ENCODE measurements around the gene WDR82. TPM values are rescaled to one million over a fixed set of nuclear protein-coding genes. Genes with fewer than 3 reads are reported as not detected.

WDR82 gene
- total RNA-seq, 4 donors from 2014 or later, result 14.6 to 44.9 (median 40.8) TPM

- H3K9me3 ChIP-seq, result no peaks in the 10 kb centered on the region
- H3K4me3 ChIP-seq, result no peak overlapping the region
- peak overlapping the region in 1 of 4 donors; percentile 44 for H3K27ac ChIP-seq
- in situ Hi-C loops (cut with MboI; ENCODE audit: low pct_ligation_motif_present in 1 of 4, low pct_unique_long_range_greater_than_20kb in 1 of 4, low sequenced_read_pairs in 3 of 4), result loop anchor here in 2 of 4 donors (25.0 kb wide), 1 partner anchor 111 kb away; no protein-coding TSS in a partner anchor
- no peak for DNase-seq
- no peaks in the 10 kb centered on the region for H3K4me1 ChIP-seq
- WGBS, 2 donors (ENCODE audit: low coverage in 1 of 2), result 79% methylated on average over 5 of the region's 5 CpGs; no CpG with 5 or more reads in 1 of the 2 donors
- peaks cover 0 to 23% (median 7%) of the 10 kb centered on the region in 4 donors for H3K36me3 ChIP-seq
- no peaks in the 10 kb centered on the region for H3K27me3 ChIP-seq
- TF ChIP-seq POLR2A (IDR thresholded peaks at IDR 0.05) (no peak), POLR2AphosphoS5 (IDR thresholded peaks at IDR 0.05) (no peak), CTCF (IDR thresholded peaks at IDR 0.05) (no peak), EP300 (IDR thresholded peaks at IDR 0.05; ENCODE audit: low read depth) (no peak)
- intact Hi-C loops (cut with DNase I; ENCODE audit: low total_unique reads), result no loop called here
Measured at GRCh38 chr3:52226229-52226817, 52.1 kb downstream of the WDR82 start.

- intact Hi-C loops (cut with DNase I; ENCODE audit: low total_unique reads) (no loop called here), in situ Hi-C loops (cut with MboI; ENCODE audit: low pct_ligation_motif_present in 1 of 4, low pct_unique_long_range_greater_than_20kb in 1 of 4, low sequenced_read_pairs in 3 of 4) (loop anchor here in 2 of 4 donors (25.0 kb wide), 1 partner anchor 112 kb away; no protein-coding TSS in a partner anchor)
- 65% methylated on average over 9 of the region's 9 CpGs; no CpG with 5 or more reads in 1 of the 2 donors for WGBS, 2 donors (ENCODE audit: low coverage in 1 of 2)
Measured at GRCh38 chr3:52225452-52226228, 52.8 kb downstream of the WDR82 start, which contains the start of gene TLR9. TSS of gene TLR9 (minus strand) at chr3:52225645. CDS start at chr3:52225529, 116 bp downstream.

DNA sequence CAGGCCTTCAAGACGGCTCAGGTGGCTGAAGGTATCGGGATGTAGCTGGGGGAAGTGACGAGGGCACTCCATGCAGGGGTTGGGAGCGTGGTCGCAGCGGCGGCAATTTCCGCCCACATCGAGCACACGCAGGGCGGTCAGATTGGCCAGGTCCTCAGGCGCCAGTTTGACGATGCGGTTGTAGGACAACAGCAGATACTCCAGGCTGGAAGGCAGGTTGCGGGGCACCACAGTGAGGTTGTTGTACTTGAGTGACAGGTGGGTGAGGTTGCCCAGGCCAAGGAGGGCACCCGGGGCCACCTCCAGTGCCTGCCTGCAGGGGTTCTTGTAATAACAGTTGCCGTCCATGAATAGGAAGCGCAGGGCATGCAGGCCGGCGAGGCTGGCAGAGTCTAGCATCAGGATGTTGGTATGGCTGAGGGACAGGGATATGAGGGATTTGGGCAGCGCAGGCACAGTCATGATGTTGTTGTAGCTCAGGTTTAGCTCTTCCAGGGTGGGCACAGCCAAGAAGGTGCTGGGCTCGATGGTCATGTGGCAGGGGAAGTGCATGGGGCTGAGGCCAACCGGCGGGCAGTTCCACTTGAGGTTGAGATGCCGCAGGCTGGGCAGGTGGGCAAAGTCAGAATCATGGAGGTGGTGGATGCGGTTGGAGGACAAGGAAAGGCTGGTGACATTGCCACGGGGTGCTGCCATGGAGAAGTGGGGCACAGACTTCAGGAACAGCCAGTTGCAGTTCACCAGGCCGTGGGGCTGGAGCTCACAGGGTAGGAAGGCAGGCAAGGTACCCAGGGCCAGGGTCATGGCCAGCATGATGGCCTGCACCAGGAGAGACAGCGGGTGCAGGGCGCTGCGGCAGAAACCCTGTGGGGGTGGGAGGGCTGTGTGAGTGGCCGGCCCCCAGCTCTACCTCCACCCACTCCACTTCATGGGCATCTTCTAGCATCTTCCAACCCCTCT lies 54.7 kb downstream of the WDR82 start:
- 90 to 93% methylated on average over 3 to 32 of the region's 32 CpGs for WGBS, 2 donors (ENCODE audit: low coverage in 1 of 2)
- no peak for DNase-seq
- H3K9me3 ChIP-seq, result no peaks in the 10 kb centered on the region
- H3K27me3 ChIP-seq, result no peaks in the 10 kb centered on the region
- intact Hi-C loops (cut with DNase I; ENCODE audit: low total_unique reads), result no loop called here
- H3K36me3 ChIP-seq, result peaks cover 0 to 2% (median under 1%) of the 10 kb centered on the region in 4 donors
- no peak overlapping the region for H3K27ac ChIP-seq
- TF ChIP-seq POLR2AphosphoS5 (IDR thresholded peaks at IDR 0.05) (no peak), CTCF (IDR thresholded peaks at IDR 0.05) (no peak), EP300 (IDR thresholded peaks at IDR 0.05; ENCODE audit: low read depth) (no peak), POLR2A (IDR thresholded peaks at IDR 0.05) (no peak)
- in situ Hi-C loops (cut with MboI; ENCODE audit: low pct_ligation_motif_present in 1 of 4, low pct_unique_long_range_greater_than_20kb in 1 of 4, low sequenced_read_pairs in 3 of 4), result no loop called here
- peaks cover 0 to 10% (median 2%) of the 10 kb centered on the region in 4 donors for H3K4me1 ChIP-seq
- H3K4me3 ChIP-seq, result no peak overlapping the region

More at GRCh38 chr3:52225452-52226228, 52.8 kb downstream of the WDR82 start, which contains the start of gene TLR9:
- Histone ChIP-seq H3K27me3 (no peaks in the 10 kb centered on the region), H3K27ac (peak within 1 kb of the TSS in 1 of 4 donors; percentile 44), H3K4me1 (peaks cover 0 to 1% (median under 1%) of the 10 kb centered on the region in 4 donors), H3K4me3 (no peak within 1 kb of the TSS), H3K9me3 (no peaks in the 10 kb centered on the region), H3K36me3 (peaks cover 0 to 16% (median 7%) of the 10 kb centered on the region in 4 donors)
- DNase-seq, result peak; percentile 63
- TF ChIP-seq POLR2A (IDR thresholded peaks at IDR 0.05), result peak; percentile 19
- TF ChIP-seq POLR2AphosphoS5 (IDR thresholded peaks at IDR 0.05), result peak in 1 of 3 donors; percentile 50
- no peak for TF ChIP-seq CTCF (IDR thresholded peaks at IDR 0.05)
- TF ChIP-seq EP300 (IDR thresholded peaks at IDR 0.05; ENCODE audit: low read depth), result no peak
